A673 (cell line): ENCODE data around the gene UBE2E2. TPM values are rescaled to one million over a fixed set of nuclear protein-coding genes. Genes with fewer than 3 reads are reported as not detected.

Source experiments
- BruUV-seq: library from RNA; stranded (reverse); fragments of 400-500 nt; replicated peaks from 2 replicates; lab custom pipeline; 2021; lab: Mats Ljungman, UMichigan
- CTCF ChIA-PET: fragments of 300-600 bp; sonication (Branson Sonifier 250); formaldehyde crosslinking; loops from one replicate; lab custom pipeline; 2022; ENCODE audit warnings: antibody characterized with exemption; lab: Charles Lee
- POLR2A ChIA-PET: fragments of 300-600 bp; sonication (Branson Sonifier 250); formaldehyde crosslinking; loops from one replicate; lab custom pipeline; 2022; ENCODE audit warnings: antibody characterized with exemption; ENCODE audit not compliant: low non-redundant PET; lab: Charles Lee
- DNase-seq: peaks from one replicate; pipeline ENCODE4 v3.0.0-alpha.2; 2015; ENCODE audit warnings: low spot score
- H3K27ac ChIP-seq: fragments of 200-600 bp; sonication (generic); 2 replicates; pipeline ENCODE4 v1.5.1; 2016; ENCODE audit warnings: mixed run types, low read depth, mild to moderate bottlenecking, mixed read lengths, antibody characterized with exemption, low read length; ENCODE audit not compliant: poor library complexity, severe bottlenecking
- H3K27me3 ChIP-seq: fragments of 200-600 bp; sonication (generic); replicated peaks from 2 replicates; pipeline ENCODE4 v1.6.1; 2017; ENCODE audit warnings: mixed run types, low read depth, mild to moderate bottlenecking, mixed read lengths, antibody characterized with exemption, low read length; ENCODE audit not compliant: insufficient read depth, poor library complexity
- H3K36me3 ChIP-seq: fragments of 200-600 bp; sonication (generic); 2 replicates; pipeline ENCODE4 v1.6.1; 2016; ENCODE audit warnings: mixed run types, mild to moderate bottlenecking, mixed read lengths, antibody characterized with exemption, low read length; ENCODE audit not compliant: insufficient read depth, poor library complexity, severe bottlenecking
- H3K4me1 ChIP-seq: fragments of 200-600 bp; sonication (generic); 2 replicates; pipeline ENCODE4 v1.6.1; 2017; ENCODE audit warnings: mixed run types, mild to moderate bottlenecking, mixed read lengths, antibody characterized with exemption, low read length; ENCODE audit not compliant: insufficient read depth, poor library complexity, severe bottlenecking
- H3K4me3 ChIP-seq: fragments of 200-600 bp; sonication (generic); 2 replicates; pipeline ENCODE4 v1.5.1; 2016; ENCODE audit warnings: low read depth, mixed run types, mild to moderate bottlenecking, mixed read lengths, low read length; ENCODE audit not compliant: poor library complexity, severe bottlenecking
- H3K9me3 ChIP-seq: fragments of 200-600 bp; sonication (generic); 2 replicates; pipeline ENCODE4 v1.6.1; 2016; ENCODE audit warnings: mixed run types, low read depth, mild to moderate bottlenecking, mixed read lengths, antibody characterized with exemption, low read length; ENCODE audit not compliant: poor library complexity, severe bottlenecking
- CTCF ChIP-seq: fragments of 300-800, 200-600 bp; sonication (generic); conservative IDR thresholded peaks from 2 replicates; pipeline ENCODE4 v1.5.1; 2017; ENCODE audit warnings: low read depth, mild to moderate bottlenecking, antibody characterized with exemption, low read length, moderate library complexity, mixed read lengths
- EZH2 ChIP-seq: fragments of 200-600 bp; sonication (generic); IDR thresholded peaks from 2 replicates; pipeline ENCODE4 v1.6.1; 2017; ENCODE audit warnings: borderline replicate concordance, low read depth, mild to moderate bottlenecking, mixed read lengths, antibody characterized with exemption, low read length; ENCODE audit not compliant: poor library complexity, severe bottlenecking
- intact Hi-C: fragments of 100-400 bp; cut with micrococcal nuclease; formaldehyde crosslinking; loops from one replicate; pipeline ENCODE4 v1.10.0; 2022; ENCODE audit not compliant: unreplicated experiment
- total RNA-seq: library from RNA; stranded (reverse); gene quantifications from 2 replicates; pipeline ENCODE4 v1.2.3, GENCODE V29; 2021

The UBE2E2 gene
- total RNA-seq, 1 experiment from 2014 or later = 2.0 TPM

DNA sequence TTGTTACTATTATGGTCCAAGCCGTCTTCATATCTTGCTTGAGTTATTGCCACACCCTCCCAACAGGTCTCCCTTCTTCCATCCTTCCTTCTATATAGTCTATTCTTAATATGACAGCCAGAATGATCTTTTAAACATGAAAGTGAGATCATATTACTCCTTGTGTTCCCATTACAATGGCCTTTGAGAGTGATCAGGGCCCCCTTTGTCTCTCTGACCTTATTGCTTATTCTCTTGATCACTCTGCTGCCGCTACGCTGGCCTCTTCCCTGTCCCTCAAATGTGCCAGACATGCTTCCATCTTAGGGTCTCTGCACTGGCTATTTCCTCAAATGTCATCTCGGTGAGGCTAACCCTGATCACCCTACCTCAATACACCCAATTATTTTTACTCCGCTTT lies 38.1 kb downstream of the UBE2E2 start:
- no peak for TF ChIP-seq EZH2
- no peak for TF ChIP-seq CTCF
- Histone ChIP-seq H3K27ac (no peak overlapping the region), H3K36me3 (no peaks in the 10 kb centered on the region), H3K27me3 (no peaks in the 10 kb centered on the region), H3K4me3 (no peak overlapping the region), H3K9me3 (no peaks in the 10 kb centered on the region), H3K4me1 (no peaks in the 10 kb centered on the region)
- POLR2A ChIA-PET = no interaction called here
- BruUV-seq = no TSS peak
- DNase-seq = no peak
- intact Hi-C loops = no loop called here
- CTCF ChIA-PET = no interaction called here

DNA sequence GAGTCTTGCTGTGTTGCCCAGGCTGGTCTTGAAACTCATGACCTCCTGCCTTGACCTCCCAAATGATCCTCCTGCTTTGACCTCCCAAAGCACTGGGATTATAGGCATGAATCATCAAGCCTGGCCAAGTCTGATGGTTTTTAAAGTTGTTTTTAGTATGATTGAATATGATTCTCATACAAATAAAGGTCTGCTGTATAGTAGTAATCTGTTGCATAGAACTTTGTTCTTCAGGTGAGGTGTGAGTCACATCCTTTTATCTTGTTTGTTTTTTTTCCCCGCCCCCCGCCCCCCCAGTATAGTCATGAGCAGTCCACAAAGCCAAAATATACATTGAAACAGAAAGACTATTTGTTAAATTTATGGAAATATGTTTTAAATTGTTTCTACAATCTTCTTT lies 39.0 kb downstream of the UBE2E2 start:
- POLR2A ChIA-PET = no interaction called here
- Histone ChIP-seq H3K27me3 (no peaks in the 10 kb centered on the region), H3K4me1 (no peaks in the 10 kb centered on the region), H3K27ac (no peak overlapping the region), H3K9me3 (no peaks in the 10 kb centered on the region), H3K36me3 (no peaks in the 10 kb centered on the region), H3K4me3 (no peak overlapping the region)
- DNase-seq = no peak
- TF ChIP-seq CTCF (no peak), EZH2 (no peak)
- BruUV-seq = no TSS peak
- CTCF ChIA-PET = no interaction called here
- intact Hi-C loops = no loop called here

- no TSS peak for BruUV-seq
- no peak overlapping the region for H3K27ac ChIP-seq
- ChIA-PET POLR2A (no interaction called here), CTCF (interaction anchor here (0.5 kb wide), 1 partner anchor 11 kb away, joined by 3 read pairs; no protein-coding TSS in a partner anchor)
- no peak for TF ChIP-seq EZH2
- no peak for TF ChIP-seq CTCF
- no peaks in the 10 kb centered on the region for H3K27me3 ChIP-seq
- no peaks in the 10 kb centered on the region for H3K9me3 ChIP-seq
- H3K4me3 ChIP-seq = no peak overlapping the region
- no peaks in the 10 kb centered on the region for H3K36me3 ChIP-seq
- no peak for DNase-seq
- no peaks in the 10 kb centered on the region for H3K4me1 ChIP-seq
- intact Hi-C loops = no loop called here
Measured at GRCh38 chr3:23244324-23245041, 41.4 kb downstream of the UBE2E2 start.
